Kidney epithelial cell (primary cell): ENCODE measurements around the gene TNP2. TPM values are rescaled to one million over a fixed set of nuclear protein-coding genes. Genes with fewer than 3 reads are reported as not detected.

Source experiments
- DNase-seq: peaks from one replicate; pipeline ENCODE4 v3.0.0-alpha.2; 2010; ENCODE audit warnings: low read depth
- H3K27me3 ChIP-seq: 2 replicates; pipeline ENCODE4 v1.6.0; 2011; ENCODE audit warnings: low read length; ENCODE audit not compliant: control insufficient read depth, insufficient read depth
- H3K36me3 ChIP-seq: 2 replicates; pipeline ENCODE4 v1.5.1; 2011; ENCODE audit warnings: low read length; ENCODE audit not compliant: control insufficient read depth, insufficient read depth
- H3K4me3 ChIP-seq: 2 replicates; pipeline ENCODE4 v1.5.1; 2011; ENCODE audit warnings: low read depth, mild to moderate bottlenecking, control low read depth, low read length
- total RNA-seq: library from RNA; depleted of rRNA; stranded (reverse); fragments of >200 nt; gene quantifications from 2 replicates; pipeline ENCODE4 v1.2.3, GENCODE V29; 2015
- TF ChIP-seq, protein P1 (sequence below): IDR thresholded peaks from 2 replicates; pipeline ENCODE4 v1.5.1; 2011; ENCODE audit warnings: mild to moderate bottlenecking, moderate library complexity, low read length, control low read depth, inconsistent platforms; ENCODE audit not compliant: insufficient read depth, poor library complexity, severe bottlenecking

The TNP2 gene
- total RNA-seq, 1 donor from 2014 or later: not detected

DNA sequence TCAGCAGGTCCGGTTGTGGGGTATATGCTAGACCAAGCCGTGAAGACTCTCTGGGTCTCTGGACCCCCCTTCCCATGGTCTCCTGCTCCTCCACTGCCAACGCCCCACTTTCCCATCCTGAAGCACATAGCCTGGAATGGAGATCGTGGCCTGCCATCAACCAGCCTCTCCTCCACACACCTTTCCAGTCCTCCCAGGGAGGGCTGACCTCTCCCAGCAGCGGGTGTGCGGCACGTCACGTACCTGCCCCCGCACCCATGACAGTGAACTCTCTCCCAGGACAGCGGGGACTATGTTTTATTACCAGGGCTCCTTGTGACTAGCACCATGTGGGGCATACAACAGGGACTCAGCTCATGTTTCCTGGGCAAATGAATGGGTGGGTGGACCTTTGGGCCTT is 2.5 kb upstream of the TNP2 start:
- DNase-seq: no peak
- H3K36me3 ChIP-seq: no peaks in the 10 kb centered on the region
- TF ChIP-seq, protein P1, sequence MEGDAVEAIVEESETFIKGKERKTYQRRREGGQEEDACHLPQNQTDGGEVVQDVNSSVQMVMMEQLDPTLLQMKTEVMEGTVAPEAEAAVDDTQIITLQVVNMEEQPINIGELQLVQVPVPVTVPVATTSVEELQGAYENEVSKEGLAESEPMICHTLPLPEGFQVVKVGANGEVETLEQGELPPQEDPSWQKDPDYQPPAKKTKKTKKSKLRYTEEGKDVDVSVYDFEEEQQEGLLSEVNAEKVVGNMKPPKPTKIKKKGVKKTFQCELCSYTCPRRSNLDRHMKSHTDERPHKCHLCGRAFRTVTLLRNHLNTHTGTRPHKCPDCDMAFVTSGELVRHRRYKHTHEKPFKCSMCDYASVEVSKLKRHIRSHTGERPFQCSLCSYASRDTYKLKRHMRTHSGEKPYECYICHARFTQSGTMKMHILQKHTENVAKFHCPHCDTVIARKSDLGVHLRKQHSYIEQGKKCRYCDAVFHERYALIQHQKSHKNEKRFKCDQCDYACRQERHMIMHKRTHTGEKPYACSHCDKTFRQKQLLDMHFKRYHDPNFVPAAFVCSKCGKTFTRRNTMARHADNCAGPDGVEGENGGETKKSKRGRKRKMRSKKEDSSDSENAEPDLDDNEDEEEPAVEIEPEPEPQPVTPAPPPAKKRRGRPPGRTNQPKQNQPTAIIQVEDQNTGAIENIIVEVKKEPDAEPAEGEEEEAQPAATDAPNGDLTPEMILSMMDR: no peak
- H3K27me3 ChIP-seq: peaks cover 4% of the 10 kb centered on the region
- no peak overlapping the region for H3K4me3 ChIP-seq

DNA sequence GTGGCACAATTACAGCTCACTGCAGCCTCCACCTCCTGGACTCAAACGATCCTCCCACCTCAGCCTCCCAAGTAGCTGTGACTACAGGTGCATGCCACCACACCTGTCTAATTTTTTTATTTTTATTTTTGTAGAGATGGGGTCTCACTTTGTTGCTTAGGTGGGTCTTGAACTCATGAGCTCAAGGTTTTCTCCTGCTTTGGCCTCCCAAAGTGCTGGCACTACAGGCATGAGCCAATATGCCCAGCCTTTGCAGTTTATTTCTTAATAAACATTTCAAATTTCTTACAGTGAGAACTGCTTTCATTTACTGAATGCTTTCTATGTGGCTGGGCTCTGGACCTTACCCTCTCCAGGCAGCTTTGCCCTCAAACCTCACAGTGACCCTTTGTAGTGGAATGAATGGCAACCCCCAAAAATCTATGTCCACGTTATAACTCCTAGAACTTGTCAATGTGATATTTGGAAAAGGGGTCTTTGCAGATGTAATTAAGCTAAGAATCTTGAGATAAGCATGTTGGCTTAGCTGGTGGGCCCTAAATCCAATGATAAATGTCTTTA is 1.6 kb upstream of the TNP2 start:
- Histone ChIP-seq H3K36me3 (no peaks in the 10 kb centered on the region), H3K4me3 (no peak overlapping the region), H3K27me3 (peaks cover 4% of the 10 kb centered on the region)
- no peak for DNase-seq
- TF ChIP-seq, protein P1: no peak

DNA sequence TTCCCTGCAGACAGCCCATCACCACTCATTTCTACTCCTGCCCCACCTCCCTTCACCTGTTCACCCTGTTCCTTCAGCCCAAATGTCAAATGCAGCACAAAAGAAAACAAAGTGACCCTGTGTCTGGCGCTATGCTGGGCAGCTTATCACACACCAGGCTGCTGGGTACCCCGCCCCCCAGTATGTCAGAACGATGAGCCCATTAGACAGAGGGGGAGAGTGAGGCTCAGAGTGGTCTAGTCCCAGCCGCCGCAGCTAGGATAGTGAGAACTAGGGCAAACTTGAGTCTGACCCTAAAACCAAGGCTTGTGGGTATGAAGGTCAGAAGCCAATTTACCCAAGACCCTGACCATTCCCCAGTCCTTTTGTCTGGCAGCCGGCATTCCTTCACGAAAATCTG is 4.0 kb downstream of the TNP2 start:
- peaks cover 4% of the 10 kb centered on the region for H3K27me3 ChIP-seq
- H3K4me3 ChIP-seq: no peak overlapping the region
- H3K36me3 ChIP-seq: no peaks in the 10 kb centered on the region
- DNase-seq: no peak
- TF ChIP-seq, protein P1: no peak

DNA sequence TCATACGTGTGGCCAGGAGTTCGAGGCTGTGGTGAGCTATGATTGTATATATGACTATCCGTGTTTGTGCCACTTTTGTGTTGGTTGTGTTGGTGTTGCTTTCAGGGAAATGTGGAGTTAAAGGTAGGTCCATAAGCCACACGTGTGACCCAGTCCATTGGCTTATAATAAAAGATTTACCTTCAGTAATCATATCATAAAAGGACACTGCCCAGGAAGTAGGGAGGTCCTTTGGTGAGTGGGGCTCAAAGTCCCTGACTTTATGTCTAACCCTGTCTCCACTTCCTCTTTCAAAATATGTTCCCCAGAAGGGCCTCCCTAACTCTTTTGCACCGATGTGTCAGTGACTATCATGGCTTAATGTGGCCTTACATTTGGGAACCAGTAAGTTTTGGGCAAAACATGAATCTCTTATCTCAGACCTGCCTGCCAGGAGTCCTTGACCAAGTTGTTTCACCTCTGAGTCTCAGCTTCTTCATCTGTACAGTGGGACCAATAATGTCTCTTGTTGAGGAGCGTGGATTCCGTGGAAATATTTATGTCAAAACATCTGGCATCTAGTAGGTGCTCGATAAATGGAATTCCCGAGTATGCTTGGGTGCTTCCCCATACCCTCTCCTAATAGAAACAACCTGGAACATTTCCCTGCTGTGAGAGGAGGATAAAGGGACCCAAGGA is 4.8 kb downstream of the TNP2 start:
- no peak for DNase-seq
- Histone ChIP-seq H3K36me3 (no peaks in the 10 kb centered on the region), H3K27me3 (peaks cover 2% of the 10 kb centered on the region), H3K4me3 (no peak overlapping the region)
- TF ChIP-seq, protein P1: no peak

DNA sequence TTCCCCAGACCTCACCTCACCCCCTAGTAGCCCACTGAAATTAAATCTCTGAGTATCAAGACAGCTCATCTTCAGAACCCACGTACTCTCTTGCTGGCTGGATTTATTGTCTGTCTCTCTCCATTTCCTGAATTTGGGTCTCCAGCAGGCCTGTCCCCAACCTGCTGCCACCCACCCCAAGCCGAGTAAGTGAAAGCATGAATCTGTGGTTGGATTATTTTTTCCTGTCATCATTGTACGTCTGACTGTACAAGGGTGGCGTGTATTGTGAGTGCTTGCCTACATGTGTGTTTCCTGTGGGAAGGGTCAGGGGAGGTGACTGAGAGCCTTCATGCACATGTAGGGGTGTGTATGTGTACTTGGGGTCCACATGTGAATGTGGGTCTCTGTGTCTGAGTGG is 5.4 kb downstream of the TNP2 start:
- H3K36me3 ChIP-seq: no peaks in the 10 kb centered on the region
- no peak for DNase-seq
- no peak overlapping the region for H3K4me3 ChIP-seq
- H3K27me3 ChIP-seq: peaks cover 2% of the 10 kb centered on the region
- TF ChIP-seq, protein P1: no peak

DNA sequence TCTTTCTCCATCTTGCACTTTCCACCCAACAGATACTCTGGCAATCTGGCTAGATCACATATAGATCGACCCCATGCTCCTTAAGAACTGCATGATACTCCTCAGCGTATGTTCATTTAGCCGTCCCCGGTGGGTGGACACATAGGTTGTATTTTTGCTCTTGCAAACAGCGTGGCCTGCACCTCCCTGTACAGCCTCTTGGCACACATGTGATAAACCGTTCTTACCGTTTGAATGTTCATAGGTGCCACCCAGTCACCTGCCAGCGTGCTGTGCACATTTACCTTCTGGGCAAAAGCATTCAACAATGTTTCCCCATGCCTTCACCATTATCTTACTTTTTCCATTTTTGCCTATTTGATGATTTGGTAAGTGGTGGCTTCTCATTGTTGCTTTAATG is 6.2 kb downstream of the TNP2 start:
- H3K36me3 ChIP-seq: no peaks in the 10 kb centered on the region
- DNase-seq: no peak
- H3K27me3 ChIP-seq: peaks cover 2% of the 10 kb centered on the region
- TF ChIP-seq, protein P1: no peak
- H3K4me3 ChIP-seq: no peak overlapping the region
